ACC112 (cell line): ENCODE results near the gene CACNA2D4.

ENCODE experiments used
- H2AFZ ChIP-seq: fragments of 200-600 bp; sonication (generic); one replicate; pipeline ENCODE4 v1.6.0; 2017; ENCODE audit warnings: antibody characterized with exemption, low read length; ENCODE audit not compliant: unreplicated experiment
- H3K27ac ChIP-seq: fragments of 200-600 bp; sonication (generic); 2 replicates; pipeline ENCODE4 v1.5.1; 2014; ENCODE audit warnings: low read depth, mild to moderate bottlenecking, antibody characterized with exemption, low read length, moderate library complexity
- H3K27me3 ChIP-seq: fragments of 200-600 bp; sonication (generic); 2 replicates; pipeline ENCODE4 v1.6.1; 2014; ENCODE audit warnings: mild to moderate bottlenecking, antibody characterized with exemption, low read length, moderate library complexity, mixed read lengths; ENCODE audit not compliant: insufficient read depth
- H3K36me3 ChIP-seq: fragments of 200-600 bp; sonication (generic); 2 replicates; pipeline ENCODE4 v1.6.1; 2016; ENCODE audit warnings: mild to moderate bottlenecking, antibody characterized with exemption, low read length, moderate library complexity, mixed read lengths; ENCODE audit not compliant: insufficient read depth
- H3K4me1 ChIP-seq: fragments of 200-600 bp; sonication (generic); one replicate; pipeline ENCODE4 v1.6.1; 2016; ENCODE audit warnings: low read length, mixed read lengths; ENCODE audit not compliant: insufficient read depth, unreplicated experiment, control insufficient read depth
- H3K4me3 ChIP-seq: fragments of 200-600 bp; sonication (generic); 2 replicates; pipeline ENCODE4 v1.5.1; 2014; ENCODE audit warnings: mild to moderate bottlenecking, low read depth, low read length
- H3K79me2 ChIP-seq: fragments of 200-600 bp; sonication (generic); one replicate; pipeline ENCODE4 v1.6.0; 2016; ENCODE audit warnings: low read length; ENCODE audit not compliant: control insufficient read depth, unreplicated experiment, insufficient read depth

CACNA2D4 gene

GRCh38 chr12:1781772-1782171 is 136.7 kb downstream of the CACNA2D4 start:
- Histone ChIP-seq H3K27ac (no peak overlapping the region), H3K27me3 (no peaks in the 10 kb centered on the region), H3K36me3 (no peaks in the 10 kb centered on the region; the same call in none of the 2 replicates), H3K4me3 (no peak overlapping the region), H2AFZ (no peak overlapping the region), H3K79me2 (peaks cover 4% of the 10 kb centered on the region), H3K4me1 (peaks cover 36% of the 10 kb centered on the region)

- peaks cover 53% of the 10 kb centered on the region for H3K4me1 ChIP-seq
- peak overlapping the region; percentile 16; the same call in 1 of the 2 replicates for H3K4me3 ChIP-seq
- no peaks in the 10 kb centered on the region; the same call in 1 of the 2 replicates for H3K36me3 ChIP-seq
These were observed 138.7 kb downstream of the CACNA2D4 start for GRCh38 chr12:1779783-1780182.

GRCh38 chr12:1778911-1779310 is 139.5 kb downstream of the CACNA2D4 start:
- Histone ChIP-seq H3K27me3 (no peaks in the 10 kb centered on the region), H3K4me1 (peaks cover 53% of the 10 kb centered on the region), H3K79me2 (peaks cover 4% of the 10 kb centered on the region), H2AFZ (no peak overlapping the region), H3K4me3 (no peak overlapping the region), H3K27ac (peak overlapping the region; percentile 13; the same call in 1 of the 2 replicates), H3K36me3 (no peaks in the 10 kb centered on the region; the same call in 1 of the 2 replicates)

More at GRCh38 chr12:1779783-1780182, 138.7 kb downstream of the CACNA2D4 start:
- H3K27me3 ChIP-seq: no peaks in the 10 kb centered on the region
- peaks cover 4% of the 10 kb centered on the region for H3K79me2 ChIP-seq
- H2AFZ ChIP-seq: no peak overlapping the region
- peak overlapping the region; percentile 13 for H3K27ac ChIP-seq

GRCh38 chr12:1777798-1778197 is 140.7 kb downstream of the CACNA2D4 start:
- H3K27ac ChIP-seq: peak overlapping the region; percentile 75
- peak overlapping the region; percentile 55; the same call in 1 of the 2 replicates for H3K4me3 ChIP-seq
- peaks cover 4% of the 10 kb centered on the region for H3K79me2 ChIP-seq
- H3K4me1 ChIP-seq: peaks cover 53% of the 10 kb centered on the region
- no peak overlapping the region for H2AFZ ChIP-seq
- H3K27me3 ChIP-seq: no peaks in the 10 kb centered on the region
- peaks cover 3% of the 10 kb centered on the region; the same call in 1 of the 2 replicates for H3K36me3 ChIP-seq

GRCh38 chr12:1776170-1776921 is 142.1 kb downstream of the CACNA2D4 start:
- H3K27me3 ChIP-seq: no peaks in the 10 kb centered on the region
- peaks cover 4% of the 10 kb centered on the region for H3K79me2 ChIP-seq
- H3K4me3 ChIP-seq: peak overlapping the region; percentile 50; the same call in 1 of the 2 replicates
- H3K36me3 ChIP-seq: peaks cover 4% of the 10 kb centered on the region; the same call in 1 of the 2 replicates
- H2AFZ ChIP-seq: no peak overlapping the region
- H3K4me1 ChIP-seq: peaks cover 53% of the 10 kb centered on the region
- peak overlapping the region; percentile 63 for H3K27ac ChIP-seq

DNA sequence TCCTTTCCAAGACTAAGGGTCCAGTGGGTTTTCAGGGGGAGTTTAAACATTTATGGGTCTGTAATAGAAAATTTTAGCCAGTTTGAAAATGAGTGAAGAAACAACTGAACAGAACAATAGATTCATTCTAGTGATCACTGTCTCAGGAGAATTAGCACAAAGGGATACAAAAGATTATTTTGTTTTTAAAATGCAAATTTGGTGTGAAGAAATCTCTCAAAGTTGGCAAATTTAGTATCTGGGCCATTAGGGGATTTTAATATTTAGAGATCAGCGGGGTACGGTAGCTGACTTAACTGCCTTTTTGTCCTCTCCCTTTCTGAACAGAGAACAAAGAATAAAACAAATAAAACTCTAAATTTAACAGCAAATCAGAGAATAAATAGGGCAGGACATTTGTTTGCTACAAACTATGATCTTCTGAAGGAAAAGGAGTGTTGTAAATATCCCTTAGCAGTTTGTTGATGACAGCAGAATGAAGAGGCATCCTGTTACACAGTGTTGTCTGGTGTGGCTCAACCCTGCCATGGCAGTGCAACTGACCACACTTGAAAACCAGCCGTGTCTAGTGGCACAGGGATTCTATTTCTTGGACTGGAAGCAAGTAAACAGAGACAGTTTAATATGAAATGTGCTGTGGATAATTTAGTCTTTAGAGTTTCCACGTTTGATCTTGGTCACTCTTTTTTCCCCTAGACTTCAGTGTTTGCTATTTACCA is 144.4 kb downstream of the CACNA2D4 start:
- no peaks in the 10 kb centered on the region for H3K79me2 ChIP-seq
- no peak overlapping the region for H2AFZ ChIP-seq

DNA sequence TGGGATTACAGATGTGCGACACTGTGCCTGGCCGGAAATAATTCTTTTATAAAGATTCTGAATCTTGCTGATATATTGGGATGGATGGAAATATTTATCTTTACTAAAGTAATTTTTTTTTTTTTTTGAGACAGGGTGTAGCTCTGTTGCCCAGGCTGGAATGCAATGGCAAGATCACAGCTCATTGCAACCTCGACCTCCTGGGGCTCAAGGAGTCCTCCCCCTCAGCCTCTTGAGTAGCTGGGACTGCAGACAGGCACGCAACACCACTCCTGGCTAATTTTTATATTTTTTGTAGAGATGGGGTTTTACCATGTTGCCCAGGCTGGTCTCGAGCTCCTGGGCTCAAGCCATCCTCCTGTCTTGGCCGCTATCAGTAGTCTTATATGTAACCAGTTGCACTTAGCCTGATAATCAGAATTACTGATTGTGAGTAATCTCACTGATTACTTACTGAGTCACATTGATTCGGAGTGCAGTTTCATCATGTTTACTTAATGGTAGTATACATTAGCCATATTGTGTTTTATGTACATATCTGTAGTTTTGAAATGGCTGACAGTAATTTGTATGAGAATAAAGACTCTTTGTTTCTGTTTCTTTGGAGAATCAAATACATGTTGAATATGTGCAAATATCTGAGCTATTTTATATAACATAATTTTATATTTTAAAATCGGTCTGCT is 148.5 kb downstream of the CACNA2D4 start:
- Histone ChIP-seq H2AFZ (no peak overlapping the region), H3K27me3 (no peaks in the 10 kb centered on the region), H3K79me2 (no peaks in the 10 kb centered on the region), H3K27ac (no peak overlapping the region), H3K4me3 (no peak overlapping the region), H3K36me3 (peaks cover 4% of the 10 kb centered on the region; the same call in 1 of the 2 replicates), H3K4me1 (peaks cover 9% of the 10 kb centered on the region)

More for the DNA sequence above, 144.4 kb downstream of the CACNA2D4 start:
- Histone ChIP-seq H3K27me3 (no peaks in the 10 kb centered on the region), H3K4me1 (peaks cover 48% of the 10 kb centered on the region), H3K27ac (no peak overlapping the region), H3K36me3 (peaks cover 4% of the 10 kb centered on the region; the same call in 1 of the 2 replicates), H3K4me3 (no peak overlapping the region)

DNA sequence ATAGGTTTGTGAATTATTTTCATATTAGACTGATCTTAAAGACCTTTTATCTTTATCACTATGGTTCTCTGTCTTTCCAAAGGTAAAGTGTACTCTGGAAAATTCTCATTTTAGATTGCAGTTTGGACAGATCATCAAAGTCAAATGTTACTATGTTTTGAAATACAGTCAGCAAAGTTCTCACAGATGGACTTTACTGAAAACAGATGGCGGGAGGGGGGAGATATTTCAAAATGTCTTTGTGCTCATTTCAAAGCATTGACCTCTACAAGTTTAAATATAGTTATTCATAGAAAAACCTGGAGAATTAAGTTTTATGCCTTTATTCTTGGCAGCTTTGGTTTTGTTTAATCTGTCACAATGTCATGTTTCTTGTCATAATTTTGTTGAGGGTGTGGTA is 149.8 kb downstream of the CACNA2D4 start:
- Histone ChIP-seq H2AFZ (no peak overlapping the region), H3K27ac (no peak overlapping the region), H3K4me3 (no peak overlapping the region), H3K27me3 (no peaks in the 10 kb centered on the region), H3K79me2 (no peaks in the 10 kb centered on the region), H3K36me3 (peaks cover 4% of the 10 kb centered on the region; the same call in 1 of the 2 replicates), H3K4me1 (peaks cover 9% of the 10 kb centered on the region)

- no peak overlapping the region for H3K27ac ChIP-seq
- H3K27me3 ChIP-seq: no peaks in the 10 kb centered on the region
- H2AFZ ChIP-seq: no peak overlapping the region
- H3K79me2 ChIP-seq: peaks cover 8% of the 10 kb centered on the region
- no peaks in the 10 kb centered on the region for H3K36me3 ChIP-seq
- peaks cover 9% of the 10 kb centered on the region for H3K4me1 ChIP-seq
- H3K4me3 ChIP-seq: no peak overlapping the region
These were observed 150.9 kb downstream of the CACNA2D4 start for GRCh38 chr12:1767407-1768090.

DNA sequence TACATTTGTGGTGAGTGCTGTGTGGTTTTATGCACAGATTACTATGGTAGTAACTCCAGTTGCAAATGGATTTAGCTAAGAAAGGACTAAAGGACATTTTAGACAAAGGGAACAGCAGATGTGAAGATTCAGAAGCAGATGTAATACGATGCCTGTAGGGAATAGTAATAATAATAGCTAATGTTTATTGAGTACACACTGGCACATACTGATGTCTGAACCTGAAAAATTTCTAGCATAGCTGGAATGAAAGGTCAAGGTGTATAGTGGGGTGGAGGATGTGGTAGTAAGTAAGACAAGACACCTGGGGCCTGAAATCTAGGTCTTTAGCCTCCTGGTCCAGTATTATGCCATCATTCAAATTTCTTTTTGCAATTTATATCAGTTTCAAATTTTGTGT is 152.3 kb downstream of the CACNA2D4 start:
- Histone ChIP-seq H3K27me3 (no peaks in the 10 kb centered on the region), H3K4me1 (peaks cover 15% of the 10 kb centered on the region), H3K79me2 (peaks cover 8% of the 10 kb centered on the region), H3K27ac (no peak overlapping the region), H2AFZ (no peak overlapping the region), H3K4me3 (no peak overlapping the region), H3K36me3 (no peaks in the 10 kb centered on the region)
